Loucy (cell line): ENCODE measurements around the gene IGFN1.

Experiments used
- CTCF ChIP-seq: fragments of 200-600 bp; sonication (generic); conservative IDR thresholded peaks from 2 replicates; pipeline ENCODE4 v1.5.1; 2014; ENCODE audit warnings: mild to moderate bottlenecking, antibody characterized with exemption, low read length
- EZH2phosphoT487 ChIP-seq: fragments of 200-600 bp; IDR thresholded peaks from 2 replicates; pipeline ENCODE4 v1.6.1; 2018; ENCODE audit warnings: antibody characterized with exemption, mild to moderate bottlenecking, moderate library complexity, borderline replicate concordance

- TF ChIP-seq CTCF (no peak), EZH2phosphoT487 (no peak)
Observed at GRCh38 chr1:201176940-201177339, 13.7 kb upstream of the IGFN1 start.
